ENCODE measurements around the gene NOP53.

DNA sequence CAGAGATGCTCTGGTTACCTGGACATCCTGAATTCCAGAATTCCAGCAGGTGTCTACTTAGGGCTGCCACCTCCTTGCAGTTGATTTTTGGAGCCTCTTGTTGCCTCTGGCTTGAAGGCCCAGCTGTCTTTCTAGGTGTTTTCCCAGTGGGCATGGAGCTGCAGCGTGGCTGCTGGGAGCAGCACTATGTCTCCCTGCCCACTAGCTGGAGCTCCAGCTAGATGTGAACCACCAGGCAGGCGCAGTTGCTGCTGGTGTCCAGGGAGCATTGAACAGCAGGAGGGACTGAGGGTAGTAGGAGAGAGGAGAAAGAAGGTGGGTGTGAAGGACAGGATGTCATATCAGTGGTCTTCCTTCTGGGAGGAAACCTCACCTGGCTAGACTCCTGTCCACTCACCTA lies 23.3 kb downstream of the NOP53 start:
- TF ChIP-seq, protein P1, sequence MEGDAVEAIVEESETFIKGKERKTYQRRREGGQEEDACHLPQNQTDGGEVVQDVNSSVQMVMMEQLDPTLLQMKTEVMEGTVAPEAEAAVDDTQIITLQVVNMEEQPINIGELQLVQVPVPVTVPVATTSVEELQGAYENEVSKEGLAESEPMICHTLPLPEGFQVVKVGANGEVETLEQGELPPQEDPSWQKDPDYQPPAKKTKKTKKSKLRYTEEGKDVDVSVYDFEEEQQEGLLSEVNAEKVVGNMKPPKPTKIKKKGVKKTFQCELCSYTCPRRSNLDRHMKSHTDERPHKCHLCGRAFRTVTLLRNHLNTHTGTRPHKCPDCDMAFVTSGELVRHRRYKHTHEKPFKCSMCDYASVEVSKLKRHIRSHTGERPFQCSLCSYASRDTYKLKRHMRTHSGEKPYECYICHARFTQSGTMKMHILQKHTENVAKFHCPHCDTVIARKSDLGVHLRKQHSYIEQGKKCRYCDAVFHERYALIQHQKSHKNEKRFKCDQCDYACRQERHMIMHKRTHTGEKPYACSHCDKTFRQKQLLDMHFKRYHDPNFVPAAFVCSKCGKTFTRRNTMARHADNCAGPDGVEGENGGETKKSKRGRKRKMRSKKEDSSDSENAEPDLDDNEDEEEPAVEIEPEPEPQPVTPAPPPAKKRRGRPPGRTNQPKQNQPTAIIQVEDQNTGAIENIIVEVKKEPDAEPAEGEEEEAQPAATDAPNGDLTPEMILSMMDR (conservative IDR thresholded peaks at IDR 0.05; ENCODE audit: low read length): no peak; the same call in 1 of the 2 replicates
- no peak for TF ChIP-seq EZH2phosphoT487 (IDR thresholded peaks at IDR 0.05; ENCODE audit: borderline replicate concordance)
